Erythroblast (primary cell): ENCODE results near the gene SAPCD2.
A peak's percentile ranks its signal among the peaks of the same experiment; 100 is the strongest.

Experiments
- DNase-seq, 2 experiments: peaks; one replicate each; lab custom pipeline; 2025; lab: John Stamatoyannopoulos, UW
- GATA1 ChIP-seq: IDR thresholded peaks from 2 replicates; pipeline ENCODE4 v1.6.1; 2011; ENCODE audit warnings: low read depth, mild to moderate bottlenecking, control low read depth, low read length, moderate library complexity
- POLR2A ChIP-seq: IDR thresholded peaks from 2 replicates; pipeline ENCODE4 v1.6.1; 2011; ENCODE audit warnings: mild to moderate bottlenecking, low read length

The SAPCD2 gene

GRCh38 chr9:137097761-137098462 is 27.6 kb upstream of the SAPCD2 start:
- DNase-seq: no peak
- TF ChIP-seq GATA1 (no peak), POLR2A (no peak)

- DNase-seq: no peak
- TF ChIP-seq POLR2A: no peak
- no peak for TF ChIP-seq GATA1
Observed at GRCh38 chr9:137096785-137097546, 26.6 kb upstream of the SAPCD2 start.

GRCh38 chr9:137095664-137096517 is 25.5 kb upstream of the SAPCD2 start:
- no peak for TF ChIP-seq POLR2A
- no peak for TF ChIP-seq GATA1
- peak in 1 of 2 experiments; percentile 25 for DNase-seq

GRCh38 chr9:137089232-137089947 is 19.0 kb upstream of the SAPCD2 start:
- DNase-seq: no peak

GRCh38 chr9:137088121-137088520 is 17.8 kb upstream of the SAPCD2 start:
- DNase-seq: no peak
- no peak for TF ChIP-seq GATA1
- no peak for TF ChIP-seq POLR2A

More at GRCh38 chr9:137089232-137089947, 19.0 kb upstream of the SAPCD2 start:
- TF ChIP-seq GATA1 (no peak), POLR2A (no peak)

GRCh38 chr9:137087409-137087925 is 17.1 kb upstream of the SAPCD2 start:
- peak; percentile 61 to 69 for DNase-seq
- TF ChIP-seq GATA1 (no peak), POLR2A (no peak)

GRCh38 chr9:137086531-137087408 is 16.4 kb upstream of the SAPCD2 start, which contains the start of gene MAN1B1:
Gene MAN1B1 (plus strand): TSS chr9:137086985. CDS start chr9:137087000, 15 bp downstream.
- TF ChIP-seq GATA1 (no peak), POLR2A (peak; percentile 80)
- DNase-seq: peak; percentile 99 to 100

- DNase-seq: peak; percentile 70 to 72
- TF ChIP-seq POLR2A (no peak), GATA1 (no peak)
Observed at GRCh38 chr9:137085920-137086530, 15.7 kb upstream of the SAPCD2 start.

GRCh38 chr9:137084526-137084925 is 14.2 kb upstream of the SAPCD2 start:
- TF ChIP-seq POLR2A: no peak
- no peak for TF ChIP-seq GATA1

GRCh38 chr9:137083394-137084004 is 13.1 kb upstream of the SAPCD2 start:
- TF ChIP-seq GATA1: no peak
- no peak for TF ChIP-seq POLR2A
- peak in 1 of 2 experiments; percentile 62 for DNase-seq

More at GRCh38 chr9:137084526-137084925, 14.2 kb upstream of the SAPCD2 start:
- no peak for DNase-seq

GRCh38 chr9:137082925-137083290 is 12.6 kb upstream of the SAPCD2 start:
- TF ChIP-seq POLR2A (no peak), GATA1 (no peak)
- DNase-seq: no peak
